Measurements from ENCODE around the gene PKN1. TPM values are rescaled to one million over a fixed set of nuclear protein-coding genes. Genes with fewer than 3 reads are reported as not detected.

Gene PKN1
- total and polyA plus RNA-seq, 9 of the 15 experiments (the other 6 are each of a cell fraction or from before 2014, with no cell fraction given): 0.30 to 228 (median 77.5) TPM

GRCh38 chr19:14419106-14419813 is 13.8 kb upstream of the PKN1 start, which contains the start of gene DDX39A (continued):
- TF ChIP-seq ESRRB (CRISPR knock-in tag; IDR thresholded peaks at IDR 0.05; ENCODE audit: borderline replicate concordance) (no peak), SRSF3 (IDR thresholded peaks at IDR 0.05; ENCODE audit: insufficient read depth, low read length) (no peak), ZNF830 (CRISPR knock-in tag; IDR thresholded peaks at IDR 0.05) (no peak), CHD4 (IDR thresholded peaks at IDR 0.05; ENCODE audit: insufficient read depth, insufficient replicate concordance, low read depth, low read length, poor library complexity, severe bottlenecking) (no peak), NCOA2 (IDR thresholded peaks at IDR 0.05; ENCODE audit: partially characterized antibody in 2 of 2) (no peak), ARID2 (IDR thresholded peaks at IDR 0.05) (no peak), ZNF263 (CRISPR knock-in tag; IDR thresholded peaks at IDR 0.05; ENCODE audit: borderline replicate concordance) (peak; percentile 66; the same call in 1 of the 2 replicates), ZFP36 (IDR thresholded peaks at IDR 0.05; ENCODE audit: low read depth, low read length, partially characterized antibody) (no peak), IRF1 (CRISPR knock-in tag; IDR thresholded peaks at IDR 0.05; ENCODE audit: borderline replicate concordance) (no peak), EHMT2 (IDR thresholded peaks at IDR 0.05) (peak; percentile 63; the same call in 1 of the 2 replicates), CSDE1 (IDR thresholded peaks at IDR 0.05) (no peak), SREBF2 (CRISPR knock-in tag; IDR thresholded peaks at IDR 0.05) (no peak), DNMT1 (IDR thresholded peaks at IDR 0.05) (no peak), FOXM1 (IDR thresholded peaks at IDR 0.05; ENCODE audit: low read depth) (peak; percentile 93; the same call in 1 of the 2 replicates), FOXM1 (CRISPR knock-in tag; IDR thresholded peaks at IDR 0.05; ENCODE audit: low read depth) (0 out of 2 replicates have a peak, but pooled peaks have one; percentile 35), KLF10 (CRISPR knock-in tag; IDR thresholded peaks at IDR 0.05) (no peak), TFE3 (CRISPR knock-in tag; IDR thresholded peaks at IDR 0.05) (peak; percentile 95)
- TF ChIP-seq, protein P1, sequence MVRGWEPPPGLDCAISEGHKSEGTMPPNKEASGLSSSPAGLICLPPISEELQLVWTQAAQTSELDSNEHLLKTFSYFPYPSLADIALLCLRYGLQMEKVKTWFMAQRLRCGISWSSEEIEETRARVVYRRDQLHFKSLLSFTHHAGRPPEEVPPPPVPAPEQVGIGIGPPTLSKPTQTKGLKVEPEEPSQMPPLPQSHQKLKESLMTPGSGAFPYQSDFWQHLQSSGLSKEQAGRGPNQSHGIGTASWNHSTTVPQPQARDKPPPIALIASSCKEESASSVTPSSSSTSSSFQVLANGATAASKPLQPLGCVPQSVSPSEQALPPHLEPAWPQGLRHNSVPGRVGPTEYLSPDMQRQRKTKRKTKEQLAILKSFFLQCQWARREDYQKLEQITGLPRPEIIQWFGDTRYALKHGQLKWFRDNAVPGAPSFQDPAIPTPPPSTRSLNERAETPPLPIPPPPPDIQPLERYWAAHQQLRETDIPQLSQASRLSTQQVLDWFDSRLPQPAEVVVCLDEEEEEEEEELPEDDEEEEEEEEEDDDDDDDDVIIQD (CRISPR knock-in tag; IDR thresholded peaks at IDR 0.05): no peak
- TF ChIP-seq, protein P2, sequence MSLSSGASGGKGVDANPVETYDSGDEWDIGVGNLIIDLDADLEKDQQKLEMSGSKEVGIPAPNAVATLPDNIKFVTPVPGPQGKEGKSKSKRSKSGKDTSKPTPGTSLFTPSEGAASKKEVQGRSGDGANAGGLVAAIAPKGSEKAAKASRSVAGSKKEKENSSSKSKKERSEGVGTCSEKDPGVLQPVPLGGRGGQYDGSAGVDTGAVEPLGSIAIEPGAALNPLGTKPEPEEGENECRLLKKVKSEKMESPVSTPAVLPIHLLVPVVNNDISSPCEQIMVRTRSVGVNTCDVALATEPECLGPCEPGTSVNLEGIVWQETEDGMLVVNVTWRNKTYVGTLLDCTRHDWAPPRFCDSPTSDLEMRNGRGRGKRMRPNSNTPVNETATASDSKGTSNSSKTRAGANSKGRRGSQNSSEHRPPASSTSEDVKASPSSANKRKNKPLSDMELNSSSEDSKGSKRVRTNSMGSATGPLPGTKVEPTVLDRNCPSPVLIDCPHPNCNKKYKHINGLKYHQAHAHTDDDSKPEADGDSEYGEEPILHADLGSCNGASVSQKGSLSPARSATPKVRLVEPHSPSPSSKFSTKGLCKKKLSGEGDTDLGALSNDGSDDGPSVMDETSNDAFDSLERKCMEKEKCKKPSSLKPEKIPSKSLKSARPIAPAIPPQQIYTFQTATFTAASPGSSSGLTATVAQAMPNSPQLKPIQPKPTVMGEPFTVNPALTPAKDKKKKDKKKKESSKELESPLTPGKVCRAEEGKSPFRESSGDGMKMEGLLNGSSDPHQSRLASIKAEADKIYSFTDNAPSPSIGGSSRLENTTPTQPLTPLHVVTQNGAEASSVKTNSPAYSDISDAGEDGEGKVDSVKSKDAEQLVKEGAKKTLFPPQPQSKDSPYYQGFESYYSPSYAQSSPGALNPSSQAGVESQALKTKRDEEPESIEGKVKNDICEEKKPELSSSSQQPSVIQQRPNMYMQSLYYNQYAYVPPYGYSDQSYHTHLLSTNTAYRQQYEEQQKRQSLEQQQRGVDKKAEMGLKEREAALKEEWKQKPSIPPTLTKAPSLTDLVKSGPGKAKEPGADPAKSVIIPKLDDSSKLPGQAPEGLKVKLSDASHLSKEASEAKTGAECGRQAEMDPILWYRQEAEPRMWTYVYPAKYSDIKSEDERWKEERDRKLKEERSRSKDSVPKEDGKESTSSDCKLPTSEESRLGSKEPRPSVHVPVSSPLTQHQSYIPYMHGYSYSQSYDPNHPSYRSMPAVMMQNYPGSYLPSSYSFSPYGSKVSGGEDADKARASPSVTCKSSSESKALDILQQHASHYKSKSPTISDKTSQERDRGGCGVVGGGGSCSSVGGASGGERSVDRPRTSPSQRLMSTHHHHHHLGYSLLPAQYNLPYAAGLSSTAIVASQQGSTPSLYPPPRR (CRISPR knock-in tag; IDR thresholded peaks at IDR 0.05; ENCODE audit: borderline replicate concordance): no peak; the same call in 1 of the 2 replicates
